Fibroblast of the aortic adventitia (primary cell): ENCODE measurements around the gene S100A9. TPM values are rescaled to one million over a fixed set of nuclear protein-coding genes. Genes with fewer than 3 reads are reported as not detected.
A peak's percentile ranks its signal among the peaks of the same experiment; 100 is the strongest.

Source experiments
- DNase-seq: peaks from one replicate; pipeline ENCODE4 v3.0.0-alpha.2; 2010; ENCODE audit warnings: low read depth
- H3K4me3 ChIP-seq: 2 replicates; pipeline ENCODE4 v1.5.1; 2011; ENCODE audit warnings: low read depth, mild to moderate bottlenecking, control low read depth, low read length, moderate library complexity
- CTCF ChIP-seq: IDR thresholded peaks from 2 replicates; pipeline ENCODE4 v1.5.1; 2011; ENCODE audit warnings: mild to moderate bottlenecking, low read length, control low read depth, inconsistent platforms; ENCODE audit not compliant: insufficient read depth
- total RNA-seq: library from RNA; depleted of rRNA; stranded (reverse); fragments of >200 nt; gene quantifications from 2 replicates; pipeline ENCODE4 v1.2.3, GENCODE V29; 2012; ENCODE audit warnings: low replicate concordance

Gene S100A9
- total RNA-seq, 1 donor = not detected

GRCh38 chr1:153367090-153367489 lies 9.4 kb downstream of the S100A9 start:
- DNase-seq = no peak
- no peak overlapping the region for H3K4me3 ChIP-seq
- TF ChIP-seq CTCF = no peak

- TF ChIP-seq CTCF = no peak
- no peak for DNase-seq
- H3K4me3 ChIP-seq = no peak overlapping the region
Measured at GRCh38 chr1:153368495-153368894, 10.8 kb downstream of the S100A9 start.

- TF ChIP-seq CTCF = no peak
- DNase-seq = no peak
Measured at GRCh38 chr1:153370146-153370545, 12.5 kb downstream of the S100A9 start.

GRCh38 chr1:153371231-153371630 lies 13.6 kb downstream of the S100A9 start:
- DNase-seq = no peak
- TF ChIP-seq CTCF = no peak

More at GRCh38 chr1:153370146-153370545, 12.5 kb downstream of the S100A9 start:
- H3K4me3 ChIP-seq = no peak overlapping the region

GRCh38 chr1:153372571-153372970 lies 14.9 kb downstream of the S100A9 start:
- no peak for DNase-seq
- TF ChIP-seq CTCF = no peak

More at GRCh38 chr1:153371231-153371630, 13.6 kb downstream of the S100A9 start:
- H3K4me3 ChIP-seq = no peak overlapping the region

GRCh38 chr1:153374071-153374470 lies 16.4 kb downstream of the S100A9 start:
- TF ChIP-seq CTCF = no peak
- no peak for DNase-seq
- no peak overlapping the region for H3K4me3 ChIP-seq

More at GRCh38 chr1:153372571-153372970, 14.9 kb downstream of the S100A9 start:
- no peak overlapping the region for H3K4me3 ChIP-seq

GRCh38 chr1:153375511-153375910 lies 17.9 kb downstream of the S100A9 start, which contains the start of gene S100A12:
TSS of gene S100A12 (minus strand) at chr1:153375621. CDS start at chr1:153374592, 1,029 bp downstream.
- DNase-seq = peak; percentile 78
- no peak for TF ChIP-seq CTCF
- no peak within 1 kb of the TSS for H3K4me3 ChIP-seq
